Spleen (tissue), 11 donors: Measurements from ENCODE around the gene LRP1. TPM values are rescaled to one million over a fixed set of nuclear protein-coding genes. Genes with fewer than 3 reads are reported as not detected.
A peak's percentile ranks its signal among the peaks of the same experiment; 100 is the strongest.

Source experiments
- DNase-seq: peaks from one replicate; pipeline ENCODE4 v3.0.0-alpha.2; 2020
- H3K27ac ChIP-seq, 8 donors: fragments of 200-600 bp; sonication (generic) in 7 of 8; 1 replicate in 4 of 8; 2 replicates in 4 of 8; pipeline versions ENCODE4 v1.5.0 to v1.8.0; 2016 to 2021; ENCODE audit warnings: inconsistent platforms in 4 of 8, mild to moderate bottlenecking in 4 of 8, moderate library complexity in 1 of 8
- H3K27me3 ChIP-seq, 7 donors: fragments of 200-600 bp; sonication (generic) in 6 of 7; replicated peaks in 1 of 7; 1 replicate in 4 of 7; 2 replicates in 3 of 7; pipeline versions ENCODE4 v1.5.0 to v1.8.0; 2016 to 2021; ENCODE audit warnings: inconsistent platforms in 3 of 7, mild to moderate bottlenecking in 1 of 7
- H3K36me3 ChIP-seq, 6 donors: fragments of 200-600 bp; sonication (generic) in 5 of 6; 1 replicate in 4 of 6; 2 replicates in 2 of 6; pipeline versions ENCODE4 v1.5.0 to v1.8.0; 2016 to 2021; ENCODE audit warnings: inconsistent platforms in 2 of 6
- H3K4me1 ChIP-seq, 6 donors: fragments of 200-600 bp; sonication (generic) in 5 of 6; 1 replicate in 3 of 6; 2 replicates in 3 of 6; pipeline versions ENCODE4 v1.5.0 to v1.8.0; 2016 to 2021; ENCODE audit warnings: inconsistent platforms in 3 of 6
- H3K4me3 ChIP-seq, 8 donors: fragments of 200-600 bp; sonication (generic) in 7 of 8; 1 replicate in 4 of 8; 2 replicates in 4 of 8; pipeline versions ENCODE4 v1.5.0 to v1.8.0; 2016 to 2021; ENCODE audit warnings: inconsistent platforms in 4 of 8, mild to moderate bottlenecking in 4 of 8, moderate library complexity in 2 of 8
- H3K9me3 ChIP-seq, 8 donors: fragments of 200-600 bp; sonication (generic) in 7 of 8; 1 replicate in 4 of 8; 2 replicates in 4 of 8; pipeline versions ENCODE4 v1.5.0 to v1.8.0; 2016 to 2021; ENCODE audit warnings: inconsistent platforms in 4 of 8
- POLR2A ChIP-seq, 3 donors: fragments of 450-650 bp; IDR thresholded peaks; one replicate each; pipeline ENCODE4 v1.5.1; 2017; ENCODE audit warnings: antibody characterized with exemption in 3 of 3, mild to moderate bottlenecking in 1 of 3
- POLR2AphosphoS5 ChIP-seq, 3 donors: sonication (generic); formaldehyde crosslinking; IDR thresholded peaks; one replicate each; pipeline ENCODE4 v1.5.1; 2017; ENCODE audit warnings: antibody characterized with exemption in 3 of 3
- WGBS, 5 donors: extraction: QIAGEN DNeasy Blood & Tissue Kit in 3 of 5; methylation state at CpG; one replicate each; pipeline versions ENCODE4 v1.1.5 to v1.1.7; 2013 to 2018; 5-methylcytosine and 5-hydroxymethylcytosine counted together
- intact Hi-C: fragments of 100-400 bp; cut with DNase I; formaldehyde crosslinking; loops from one replicate; pipeline ENCODE4 v1.15.0; 2023; ENCODE audit warnings: low total_unique reads
- polyA plus RNA-seq, 3 donors: library from polyadenylated mRNA; stranded (reverse); fragments of 200-250 nt; gene quantifications; one replicate each; pipeline ENCODE4 v1.2.1, GENCODE V29; 2013
- total RNA-seq, 7 donors: library from RNA; depleted of rRNA in 3 of 7; stranded (reverse); fragments of >200 nt in 3 of 7; fragmentation: NEBNext Ultra II Directional in 4 of 7; extraction: Animal tissue kit (Norgen Biotek cat#: 25700) in 4 of 7; gene quantifications; one replicate each; pipeline versions ENCODE4 v1.1.0 to v1.2.1, GENCODE V29; 2016 to 2021
- TF ChIP-seq, protein P1 (sequence below), 11 experiments: fragments of 200-600 bp in 7 of 11; fragments of 450-650 bp in 4 of 11; sonication (generic) in 4 of 11; IDR thresholded peaks in 8 of 11; conservative IDR thresholded peaks in 3 of 11; 1 replicate in 7 of 11; 2 replicates in 4 of 11; pipeline versions ENCODE4 v1.4.0 to v1.8.0; 2016 to 2021; ENCODE audit warnings: antibody characterized with exemption in 11 of 11, inconsistent platforms in 4 of 11, mild to moderate bottlenecking in 1 of 11
- donor health status: healthy with polysubstance abuse.
- donor health status: DM: no; HTN: no; CAD: no; lungs with moderate emphysema.
- donor health status: DM: no; HTN: no; CAD: no.
- donor health status: Bipolar disorder and iron deficiency.
- donor health status: healthy.
- donor health status: DM: no; HTN: no; CAD: no.
- donor health status: DM: yes; HTN: yes; CAD: no.

LRP1 gene
- total and polyA plus RNA-seq, 10 donors: 8.9 to 216 (median 159) TPM

DNA sequence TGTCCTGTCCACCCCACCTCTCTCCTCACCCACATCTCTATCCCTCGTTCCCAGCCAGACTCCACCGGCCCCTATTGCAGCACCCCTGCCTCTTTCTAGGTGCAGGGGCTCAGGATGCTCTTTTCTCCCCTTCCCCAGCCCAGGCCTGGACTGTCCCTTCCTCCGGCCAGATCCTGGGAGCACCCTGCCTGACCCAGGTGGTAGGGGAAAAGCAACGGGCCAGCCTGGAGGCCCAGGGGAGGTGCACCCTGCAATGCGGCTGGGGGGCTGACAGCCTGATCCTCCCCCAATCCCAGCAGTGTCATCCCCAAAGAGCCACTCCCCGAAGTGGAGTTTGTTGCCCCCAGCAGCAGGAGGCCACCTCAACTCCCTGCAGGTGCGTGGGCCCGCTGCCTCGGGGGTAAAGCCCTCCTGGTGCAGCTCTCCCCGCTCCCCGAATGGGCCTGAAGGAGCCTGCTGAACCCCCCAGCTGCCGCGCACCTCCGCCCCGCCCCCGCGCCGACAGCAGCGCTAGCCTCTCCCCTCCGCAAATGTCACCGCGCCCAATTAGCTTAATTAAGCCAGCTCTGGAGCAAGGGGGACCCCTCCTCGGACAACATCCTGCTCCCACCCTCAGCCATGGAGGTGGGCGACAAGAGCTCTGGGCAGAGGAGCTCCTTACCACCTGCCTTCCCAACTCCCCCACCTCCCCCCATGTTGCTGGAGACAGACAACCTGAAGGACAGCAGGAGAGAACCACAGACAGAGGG, 93.1 kb downstream of the LRP1 start:
- 6 to 16% (median 12%) methylated on average over 14 to 24 of the region's 24 CpGs for WGBS, 5 donors
- intact Hi-C loops: no loop called here
- TF ChIP-seq POLR2A (IDR thresholded peaks at IDR 0.05): no peak
- TF ChIP-seq, protein P1, sequence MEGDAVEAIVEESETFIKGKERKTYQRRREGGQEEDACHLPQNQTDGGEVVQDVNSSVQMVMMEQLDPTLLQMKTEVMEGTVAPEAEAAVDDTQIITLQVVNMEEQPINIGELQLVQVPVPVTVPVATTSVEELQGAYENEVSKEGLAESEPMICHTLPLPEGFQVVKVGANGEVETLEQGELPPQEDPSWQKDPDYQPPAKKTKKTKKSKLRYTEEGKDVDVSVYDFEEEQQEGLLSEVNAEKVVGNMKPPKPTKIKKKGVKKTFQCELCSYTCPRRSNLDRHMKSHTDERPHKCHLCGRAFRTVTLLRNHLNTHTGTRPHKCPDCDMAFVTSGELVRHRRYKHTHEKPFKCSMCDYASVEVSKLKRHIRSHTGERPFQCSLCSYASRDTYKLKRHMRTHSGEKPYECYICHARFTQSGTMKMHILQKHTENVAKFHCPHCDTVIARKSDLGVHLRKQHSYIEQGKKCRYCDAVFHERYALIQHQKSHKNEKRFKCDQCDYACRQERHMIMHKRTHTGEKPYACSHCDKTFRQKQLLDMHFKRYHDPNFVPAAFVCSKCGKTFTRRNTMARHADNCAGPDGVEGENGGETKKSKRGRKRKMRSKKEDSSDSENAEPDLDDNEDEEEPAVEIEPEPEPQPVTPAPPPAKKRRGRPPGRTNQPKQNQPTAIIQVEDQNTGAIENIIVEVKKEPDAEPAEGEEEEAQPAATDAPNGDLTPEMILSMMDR (IDR thresholded peaks at IDR 0.05 in 8 of 11, conservative IDR thresholded peaks at IDR 0.05 in 3 of 11): no peak

DNA sequence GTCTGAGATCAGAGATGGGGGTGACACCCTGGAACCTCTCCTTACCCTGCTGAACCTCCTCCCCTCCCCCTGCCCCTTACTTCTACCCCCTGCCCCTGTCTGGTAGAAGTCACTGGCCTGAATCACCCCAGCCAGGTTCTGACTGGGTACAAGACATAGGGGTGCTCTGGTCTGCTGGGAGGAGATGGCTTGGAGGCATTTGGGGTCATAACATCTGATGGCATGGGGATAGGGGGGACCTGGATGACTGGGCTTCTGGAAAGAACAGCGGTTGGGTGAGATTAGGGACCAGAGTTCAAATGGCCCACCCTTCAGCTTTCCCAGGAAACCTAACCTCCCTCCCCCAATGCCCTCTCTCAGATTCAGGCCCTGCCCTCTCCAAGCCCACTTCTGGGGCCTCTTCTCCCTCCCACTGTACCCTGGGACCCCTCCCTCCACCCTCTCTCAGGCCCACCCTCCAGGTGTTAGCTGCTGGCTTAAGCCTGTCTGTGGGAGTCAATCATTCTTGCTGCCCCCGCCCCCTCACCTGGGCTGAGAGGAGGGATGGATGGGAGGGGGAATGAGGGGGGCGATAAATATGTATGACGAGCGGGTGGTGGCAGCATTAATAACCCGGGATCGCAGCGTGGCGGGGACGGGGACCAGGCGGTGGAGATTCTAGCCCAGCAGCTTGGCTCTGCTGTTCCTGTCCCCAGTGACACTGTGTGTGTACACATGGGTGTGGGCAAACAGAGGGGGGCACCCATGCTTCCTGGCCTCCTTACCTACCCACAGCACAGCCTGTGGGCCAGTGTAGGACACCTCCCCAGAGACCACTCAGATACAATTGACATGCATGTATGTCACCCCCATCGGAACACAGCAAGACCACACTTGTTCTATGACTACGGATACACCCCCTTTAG, 94.3 kb downstream of the LRP1 start:
- TF ChIP-seq POLR2A (IDR thresholded peaks at IDR 0.05) (no peak), POLR2AphosphoS5 (IDR thresholded peaks at IDR 0.05) (no peak)
- TF ChIP-seq, protein P1 (IDR thresholded peaks at IDR 0.05 in 8 of 11, conservative IDR thresholded peaks at IDR 0.05 in 3 of 11): no peak
- Histone ChIP-seq H3K4me3 (no peak overlapping the region), H3K27me3 (peaks cover 0 to 100% (median 98%) of the 10 kb centered on the region in 7 donors), H3K27ac (no peak overlapping the region), H3K9me3 (no peaks in the 10 kb centered on the region), H3K36me3 (no peaks in the 10 kb centered on the region), H3K4me1 (peaks cover under 1 to 82% (median 42%) of the 10 kb centered on the region in 6 donors)
- 22 to 43% (median 36%) methylated on average over 12 to 13 of the region's 13 CpGs for WGBS, 5 donors
- DNase-seq: no peak
- intact Hi-C loops: no loop called here

More for the DNA sequence above, 93.1 kb downstream of the LRP1 start:
- DNase-seq: no peak
- Histone ChIP-seq H3K27ac (no peak overlapping the region), H3K4me1 (peaks cover 10 to 80% (median 41%) of the 10 kb centered on the region in 6 donors), H3K9me3 (no peaks in the 10 kb centered on the region), H3K4me3 (no peak overlapping the region), H3K27me3 (peaks cover 0 to 100% (median 98%) of the 10 kb centered on the region in 7 donors), H3K36me3 (no peaks in the 10 kb centered on the region)

DNA sequence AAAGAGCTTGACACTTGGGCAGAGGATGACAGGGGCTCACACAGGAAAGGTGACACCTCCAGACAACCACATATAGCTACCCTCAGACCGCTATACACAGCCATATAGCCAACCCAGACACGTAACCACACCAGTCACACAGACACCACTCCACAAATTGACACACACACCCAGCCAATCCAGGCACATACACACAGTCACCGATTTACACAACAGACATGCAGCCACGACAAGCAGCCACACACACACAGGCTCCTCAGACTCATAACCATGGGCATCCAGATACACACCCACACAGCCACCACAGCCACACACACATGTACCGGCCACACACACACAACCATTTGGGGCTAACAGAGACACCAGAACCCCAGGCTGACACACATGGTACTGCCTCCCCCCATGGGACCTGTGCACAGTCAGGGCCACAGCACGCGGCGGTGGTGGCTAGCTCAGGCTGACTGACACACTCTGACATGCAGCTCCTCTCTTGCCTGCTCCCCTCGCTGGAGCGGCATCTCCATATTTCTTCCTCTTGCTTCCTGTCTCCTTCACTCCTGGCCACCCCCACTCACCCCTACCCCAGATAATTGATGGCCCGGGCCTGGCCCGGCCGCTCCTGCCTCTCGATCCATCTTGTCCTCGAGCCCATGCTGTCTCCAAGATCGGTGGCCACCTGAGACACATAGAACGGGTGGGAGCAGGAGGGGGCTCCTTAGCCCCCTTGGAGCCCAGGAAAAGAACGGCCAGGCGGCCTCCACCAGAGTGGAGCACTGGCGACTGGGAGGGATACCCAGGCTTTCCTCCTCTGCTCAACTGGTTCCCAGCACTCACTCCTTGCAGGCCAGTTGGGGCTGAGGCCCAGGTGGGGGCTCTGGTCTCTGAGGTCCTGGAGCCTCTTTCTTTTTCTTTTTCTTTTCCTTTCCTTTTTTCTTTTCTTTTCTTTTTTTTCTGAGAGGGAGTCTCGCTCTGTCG, 95.2 kb downstream of the LRP1 start:
- TF ChIP-seq, protein P1 (IDR thresholded peaks at IDR 0.05 in 8 of 11, conservative IDR thresholded peaks at IDR 0.05 in 3 of 11): peak in 1 of 11 experiments; percentile 2
- TF ChIP-seq POLR2A (IDR thresholded peaks at IDR 0.05): no peak
- H3K4me3 ChIP-seq: no peak overlapping the region
- 39 to 49% (median 40%) methylated on average over 20 to 22 of the region's 22 CpGs for WGBS, 5 donors
- no peaks in the 10 kb centered on the region for H3K36me3 ChIP-seq
- H3K9me3 ChIP-seq: no peaks in the 10 kb centered on the region
- DNase-seq: no peak
- no peak overlapping the region for H3K27ac ChIP-seq
- intact Hi-C loops: no loop called here
- H3K4me1 ChIP-seq: peaks cover 0 to 82% (median 40%) of the 10 kb centered on the region in 6 donors
- peaks cover 0 to 96% (median 88%) of the 10 kb centered on the region in 7 donors for H3K27me3 ChIP-seq
